ENCODE results near the gene IL16.

Gene IL16

GRCh38 chr15:81282911-81283310 lies 86.2 kb downstream of the IL16 start:
- no peak overlapping the region for H3K27ac ChIP-seq
- TF ChIP-seq CTCF (conservative IDR thresholded peaks at IDR 0.05) = no peak

- no peak for TF ChIP-seq CTCF (conservative IDR thresholded peaks at IDR 0.05)
- no peak overlapping the region for H3K27ac ChIP-seq
These were observed 87.8 kb downstream of the IL16 start for GRCh38 chr15:81284256-81285031.

DNA sequence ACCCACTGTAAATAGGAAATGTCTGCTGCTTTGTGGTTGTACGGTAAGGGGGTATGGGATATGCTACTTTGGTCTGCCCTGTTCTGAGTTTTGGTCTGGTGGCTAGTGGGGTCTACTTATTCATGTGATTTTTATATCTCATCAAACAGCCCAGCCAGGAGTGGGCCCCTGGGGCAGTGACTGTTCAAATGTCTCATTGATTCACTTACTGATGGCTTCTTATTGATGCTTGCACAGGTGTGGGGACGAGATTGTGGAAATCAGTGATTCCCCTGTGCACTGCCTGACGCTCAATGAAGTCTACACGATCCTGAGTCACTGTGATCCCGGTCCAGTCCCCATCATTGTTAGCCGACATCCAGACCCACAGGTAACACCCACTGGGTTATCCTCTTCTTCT lies 88.8 kb downstream of the IL16 start:
- no peak for TF ChIP-seq CTCF (conservative IDR thresholded peaks at IDR 0.05)
- no peak overlapping the region for H3K27ac ChIP-seq

- H3K27ac ChIP-seq = no peak overlapping the region
- no peak for TF ChIP-seq CTCF (conservative IDR thresholded peaks at IDR 0.05)
These were observed 90.0 kb downstream of the IL16 start for GRCh38 chr15:81286621-81287121.

GRCh38 chr15:81288040-81288439 lies 91.4 kb downstream of the IL16 start:
- TF ChIP-seq CTCF (conservative IDR thresholded peaks at IDR 0.05) = no peak
- no peak overlapping the region for H3K27ac ChIP-seq

- no peak for TF ChIP-seq CTCF (conservative IDR thresholded peaks at IDR 0.05)
- H3K27ac ChIP-seq = no peak overlapping the region
These were observed 91.9 kb downstream of the IL16 start for GRCh38 chr15:81288616-81289015.

DNA sequence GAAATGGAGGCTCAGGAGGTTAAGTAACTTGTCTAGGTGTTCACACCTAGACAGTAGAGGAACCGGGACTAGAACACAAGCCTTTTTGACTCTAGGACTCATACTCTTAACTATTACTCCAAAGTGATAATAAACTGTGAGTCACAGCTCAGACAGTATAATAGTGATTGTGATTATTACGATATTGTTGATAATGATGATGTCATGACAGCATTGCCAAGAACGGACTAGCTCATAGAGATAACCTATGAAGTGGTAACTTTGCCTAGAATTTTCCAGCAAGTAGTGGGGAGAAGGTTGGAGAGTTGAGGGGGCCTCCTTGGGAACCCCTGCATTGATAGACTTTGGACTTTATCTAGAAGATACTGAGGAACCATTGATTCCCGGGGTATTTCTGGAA lies 93.2 kb downstream of the IL16 start:
- TF ChIP-seq CTCF (conservative IDR thresholded peaks at IDR 0.05) = no peak
- no peak overlapping the region for H3K27ac ChIP-seq

Data from VCaP (cell line).